ENCODE data around the gene COMMD9. TPM values are rescaled to one million over a fixed set of nuclear protein-coding genes. Genes with fewer than 3 reads are reported as not detected.
A peak's percentile ranks its signal among the peaks of the same experiment; 100 is the strongest.

COMMD9 gene
- total RNA-seq, 1 experiment from 2014 or later: 154 TPM

DNA sequence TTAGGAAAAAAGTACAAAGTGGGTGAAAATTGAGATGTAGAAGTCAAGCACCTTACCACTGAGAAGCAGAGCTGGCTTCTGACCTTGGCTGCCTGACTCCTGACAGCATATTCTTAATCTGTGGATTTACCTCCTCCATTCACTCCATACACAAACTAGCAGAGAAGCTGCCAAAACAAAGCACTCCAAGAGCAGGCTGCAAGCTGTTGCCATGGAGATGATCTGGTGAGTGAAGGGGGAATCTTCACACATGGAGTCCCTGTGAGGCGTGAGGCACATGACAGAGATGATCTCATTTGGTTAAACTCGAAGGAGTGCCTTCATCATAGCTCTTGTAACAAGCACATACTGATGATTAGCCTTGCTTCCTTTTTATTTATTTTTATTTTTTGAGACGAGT lies 16.1 kb downstream of the COMMD9 start:
- Histone ChIP-seq H3K27me3 (replicated peaks; ENCODE audit: insufficient read depth, low read depth, low read length, poor library complexity) (no peaks in the 10 kb centered on the region), H3K27ac (ENCODE audit: low read depth, low read length, poor library complexity, severe bottlenecking) (no peak overlapping the region), H3K4me3 (ENCODE audit: low read depth, low read length, poor library complexity, severe bottlenecking) (no peak overlapping the region), H3K9me3 (ENCODE audit: low read depth, low read length, poor library complexity, severe bottlenecking) (no peaks in the 10 kb centered on the region), H3K36me3 (ENCODE audit: insufficient read depth, low read length, poor library complexity, severe bottlenecking) (no peaks in the 10 kb centered on the region), H3K4me1 (ENCODE audit: insufficient read depth, low read length, poor library complexity, severe bottlenecking) (no peaks in the 10 kb centered on the region)
- DNase-seq (ENCODE audit: low spot score): no peak
- no peak for TF ChIP-seq EZH2 (IDR thresholded peaks at IDR 0.05; ENCODE audit: borderline replicate concordance, low read depth, low read length, poor library complexity, severe bottlenecking)
- TF ChIP-seq, protein P1, sequence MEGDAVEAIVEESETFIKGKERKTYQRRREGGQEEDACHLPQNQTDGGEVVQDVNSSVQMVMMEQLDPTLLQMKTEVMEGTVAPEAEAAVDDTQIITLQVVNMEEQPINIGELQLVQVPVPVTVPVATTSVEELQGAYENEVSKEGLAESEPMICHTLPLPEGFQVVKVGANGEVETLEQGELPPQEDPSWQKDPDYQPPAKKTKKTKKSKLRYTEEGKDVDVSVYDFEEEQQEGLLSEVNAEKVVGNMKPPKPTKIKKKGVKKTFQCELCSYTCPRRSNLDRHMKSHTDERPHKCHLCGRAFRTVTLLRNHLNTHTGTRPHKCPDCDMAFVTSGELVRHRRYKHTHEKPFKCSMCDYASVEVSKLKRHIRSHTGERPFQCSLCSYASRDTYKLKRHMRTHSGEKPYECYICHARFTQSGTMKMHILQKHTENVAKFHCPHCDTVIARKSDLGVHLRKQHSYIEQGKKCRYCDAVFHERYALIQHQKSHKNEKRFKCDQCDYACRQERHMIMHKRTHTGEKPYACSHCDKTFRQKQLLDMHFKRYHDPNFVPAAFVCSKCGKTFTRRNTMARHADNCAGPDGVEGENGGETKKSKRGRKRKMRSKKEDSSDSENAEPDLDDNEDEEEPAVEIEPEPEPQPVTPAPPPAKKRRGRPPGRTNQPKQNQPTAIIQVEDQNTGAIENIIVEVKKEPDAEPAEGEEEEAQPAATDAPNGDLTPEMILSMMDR (conservative IDR thresholded peaks at IDR 0.05; ENCODE audit: low read depth, low read length): no peak
- POLR2A ChIA-PET (ENCODE audit: low non-redundant PET): no interaction called here
- CTCF ChIA-PET: interaction anchor here (0.9 to 1.4 kb wide), 2 partner anchors 142 to 451 kb away, joined by 3 to 5 read pairs; no protein-coding TSS in a partner anchor
- BruUV-seq (replicated peaks): no TSS peak
- intact Hi-C loops (cut with micrococcal nuclease; ENCODE audit: unreplicated experiment): no loop called here

DNA sequence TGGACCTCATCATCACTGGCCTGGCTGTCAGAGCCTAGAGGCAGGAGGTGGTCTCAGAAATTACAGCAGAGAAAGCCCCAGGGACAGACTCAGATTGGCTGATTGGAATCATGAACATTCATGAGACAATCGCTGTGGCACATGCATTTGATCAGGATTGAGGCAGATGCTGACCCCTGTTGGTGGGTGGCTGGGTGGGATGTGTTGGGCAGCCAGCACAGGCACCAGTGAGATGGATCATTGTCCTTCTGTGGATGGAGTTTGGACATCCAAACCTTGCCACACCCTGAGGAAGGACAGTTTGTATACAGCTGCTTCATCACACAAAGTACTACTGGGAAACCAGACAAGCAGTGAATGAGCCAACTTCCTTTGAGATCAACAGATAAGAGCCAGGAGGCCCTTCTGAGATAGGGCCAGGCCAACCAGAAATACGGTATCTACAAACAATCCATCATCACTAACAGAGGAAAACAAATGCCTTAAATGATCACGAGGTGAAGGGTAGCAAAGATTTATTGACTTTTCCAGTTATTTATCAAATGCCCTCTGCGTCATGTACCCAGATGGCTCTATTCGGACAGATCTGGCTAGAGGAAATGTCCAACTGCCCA lies 17.3 kb downstream of the COMMD9 start:
- BruUV-seq (replicated peaks): no TSS peak
- no peaks in the 10 kb centered on the region for H3K4me1 ChIP-seq (ENCODE audit: insufficient read depth, low read length, poor library complexity, severe bottlenecking)
- CTCF ChIA-PET: interaction anchor here (1.4 kb wide), 1 partner anchor 140 kb away, joined by 3 read pairs; no protein-coding TSS in a partner anchor
- intact Hi-C loops (cut with micrococcal nuclease; ENCODE audit: unreplicated experiment): no loop called here
- DNase-seq (ENCODE audit: low spot score): no peak
- H3K9me3 ChIP-seq (ENCODE audit: low read depth, low read length, poor library complexity, severe bottlenecking): no peaks in the 10 kb centered on the region
- TF ChIP-seq, protein P1 (conservative IDR thresholded peaks at IDR 0.05; ENCODE audit: low read depth, low read length): peak; percentile 36
- no peak for TF ChIP-seq EZH2 (IDR thresholded peaks at IDR 0.05; ENCODE audit: borderline replicate concordance, low read depth, low read length, poor library complexity, severe bottlenecking)
- POLR2A ChIA-PET (ENCODE audit: low non-redundant PET): no interaction called here
- no peak overlapping the region for H3K4me3 ChIP-seq (ENCODE audit: low read depth, low read length, poor library complexity, severe bottlenecking)
- no peaks in the 10 kb centered on the region for H3K36me3 ChIP-seq (ENCODE audit: insufficient read depth, low read length, poor library complexity, severe bottlenecking)
- H3K27ac ChIP-seq (ENCODE audit: low read depth, low read length, poor library complexity, severe bottlenecking): no peak overlapping the region
- H3K27me3 ChIP-seq (replicated peaks; ENCODE audit: insufficient read depth, low read depth, low read length, poor library complexity): no peaks in the 10 kb centered on the region

DNA sequence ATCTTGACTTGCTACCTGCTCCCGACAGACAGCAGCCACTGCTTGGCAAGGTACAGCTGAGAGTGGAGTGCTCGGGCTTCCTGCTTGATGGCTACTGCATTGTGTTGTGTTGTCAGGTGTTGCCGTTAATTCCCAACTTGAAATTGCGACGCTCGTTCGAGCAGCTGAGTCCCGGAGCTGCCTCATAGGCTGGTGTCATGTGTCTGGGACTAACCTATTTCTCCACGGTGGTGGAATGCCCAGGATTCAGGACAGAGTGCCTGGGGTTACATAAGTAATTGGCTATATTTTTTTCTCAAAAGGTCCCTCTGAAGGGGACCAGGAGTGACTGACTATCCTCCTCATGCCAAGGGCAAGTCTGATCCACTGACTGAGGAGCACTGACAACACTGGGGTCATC lies 18.5 kb downstream of the COMMD9 start:
- Histone ChIP-seq H3K36me3 (ENCODE audit: insufficient read depth, low read length, poor library complexity, severe bottlenecking) (no peaks in the 10 kb centered on the region), H3K27ac (ENCODE audit: low read depth, low read length, poor library complexity, severe bottlenecking) (no peak overlapping the region), H3K4me1 (ENCODE audit: insufficient read depth, low read length, poor library complexity, severe bottlenecking) (no peaks in the 10 kb centered on the region), H3K4me3 (ENCODE audit: low read depth, low read length, poor library complexity, severe bottlenecking) (no peak overlapping the region), H3K27me3 (replicated peaks; ENCODE audit: insufficient read depth, low read depth, low read length, poor library complexity) (no peaks in the 10 kb centered on the region), H3K9me3 (ENCODE audit: low read depth, low read length, poor library complexity, severe bottlenecking) (no peaks in the 10 kb centered on the region)
- ChIA-PET POLR2A (ENCODE audit: low non-redundant PET) (no interaction called here), CTCF (interaction anchor here (1.1 kb wide), 1 partner anchor 222 kb away, joined by 3 read pairs; no protein-coding TSS in a partner anchor)
- no peak for DNase-seq (ENCODE audit: low spot score)
- BruUV-seq (replicated peaks): no TSS peak
- intact Hi-C loops (cut with micrococcal nuclease; ENCODE audit: unreplicated experiment): no loop called here
- TF ChIP-seq, protein P1 (conservative IDR thresholded peaks at IDR 0.05; ENCODE audit: low read depth, low read length): no peak
- TF ChIP-seq EZH2 (IDR thresholded peaks at IDR 0.05; ENCODE audit: borderline replicate concordance, low read depth, low read length, poor library complexity, severe bottlenecking): no peak

Measured in A673 (cell line).